Measurements from ENCODE around the gene ZNF853.

DNA sequence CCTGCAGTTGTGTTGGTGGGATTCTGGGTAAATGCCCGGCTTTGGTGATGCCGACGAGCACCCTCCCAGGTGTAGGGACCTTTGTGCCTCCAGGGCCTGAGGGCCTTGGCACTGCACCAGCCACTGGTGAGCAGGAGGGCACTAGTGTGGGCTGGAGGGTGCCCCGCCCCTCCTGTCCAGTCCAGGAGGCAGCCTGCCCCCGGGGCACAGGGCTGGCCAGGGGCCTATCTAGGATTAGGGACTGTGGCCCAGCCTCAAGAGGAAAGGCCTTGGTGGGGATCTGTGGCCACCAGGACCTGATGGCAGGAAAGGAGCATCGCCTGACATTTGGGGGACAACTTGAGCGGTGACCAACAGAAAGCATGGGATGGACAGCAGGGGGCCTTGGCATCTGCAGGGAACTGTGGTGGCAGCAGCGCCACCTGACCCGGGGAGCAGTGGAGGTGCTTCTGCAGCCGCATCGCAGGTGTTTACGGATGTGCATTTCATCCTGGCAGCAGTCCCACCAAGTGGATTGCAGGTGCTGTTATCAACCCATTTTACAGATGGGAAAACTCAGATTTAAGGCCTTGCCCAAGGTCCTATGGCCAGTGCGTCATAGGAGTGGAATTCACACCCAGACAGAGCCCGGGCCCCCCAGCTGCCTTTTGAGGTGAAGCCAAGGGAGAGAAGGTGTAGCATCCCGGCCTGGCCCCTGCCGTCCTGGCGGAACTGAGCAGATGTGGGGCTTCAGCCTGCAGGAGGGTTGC is 32.8 kb downstream of the ZNF853 start:
- no peak for TF ChIP-seq POLR2A (IDR thresholded peaks at IDR 0.05; ENCODE audit: control extremely low read depth in 1 of 2, low read depth in 2 of 2, low read length in 2 of 2)
- TF ChIP-seq, protein P1, sequence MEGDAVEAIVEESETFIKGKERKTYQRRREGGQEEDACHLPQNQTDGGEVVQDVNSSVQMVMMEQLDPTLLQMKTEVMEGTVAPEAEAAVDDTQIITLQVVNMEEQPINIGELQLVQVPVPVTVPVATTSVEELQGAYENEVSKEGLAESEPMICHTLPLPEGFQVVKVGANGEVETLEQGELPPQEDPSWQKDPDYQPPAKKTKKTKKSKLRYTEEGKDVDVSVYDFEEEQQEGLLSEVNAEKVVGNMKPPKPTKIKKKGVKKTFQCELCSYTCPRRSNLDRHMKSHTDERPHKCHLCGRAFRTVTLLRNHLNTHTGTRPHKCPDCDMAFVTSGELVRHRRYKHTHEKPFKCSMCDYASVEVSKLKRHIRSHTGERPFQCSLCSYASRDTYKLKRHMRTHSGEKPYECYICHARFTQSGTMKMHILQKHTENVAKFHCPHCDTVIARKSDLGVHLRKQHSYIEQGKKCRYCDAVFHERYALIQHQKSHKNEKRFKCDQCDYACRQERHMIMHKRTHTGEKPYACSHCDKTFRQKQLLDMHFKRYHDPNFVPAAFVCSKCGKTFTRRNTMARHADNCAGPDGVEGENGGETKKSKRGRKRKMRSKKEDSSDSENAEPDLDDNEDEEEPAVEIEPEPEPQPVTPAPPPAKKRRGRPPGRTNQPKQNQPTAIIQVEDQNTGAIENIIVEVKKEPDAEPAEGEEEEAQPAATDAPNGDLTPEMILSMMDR (IDR thresholded peaks at IDR 0.05; ENCODE audit: control extremely low read depth in 1 of 3, insufficient read depth in 1 of 3, low read depth in 1 of 3, low read length in 3 of 3) = no peak
- TF ChIP-seq TAF1 (IDR thresholded peaks at IDR 0.05; ENCODE audit: low read depth, low read length) = no peak
- TF ChIP-seq EZH2 (IDR thresholded peaks at IDR 0.05; ENCODE audit: low read depth, low read length, severe bottlenecking) = no peak
- no peak for TF ChIP-seq POLR2AphosphoS5 (IDR thresholded peaks at IDR 0.05; ENCODE audit: low read depth, low read length)
- TF ChIP-seq MAFK (IDR thresholded peaks at IDR 0.05; ENCODE audit: low read depth, low read length) = no peak
- TF ChIP-seq, protein P2, sequence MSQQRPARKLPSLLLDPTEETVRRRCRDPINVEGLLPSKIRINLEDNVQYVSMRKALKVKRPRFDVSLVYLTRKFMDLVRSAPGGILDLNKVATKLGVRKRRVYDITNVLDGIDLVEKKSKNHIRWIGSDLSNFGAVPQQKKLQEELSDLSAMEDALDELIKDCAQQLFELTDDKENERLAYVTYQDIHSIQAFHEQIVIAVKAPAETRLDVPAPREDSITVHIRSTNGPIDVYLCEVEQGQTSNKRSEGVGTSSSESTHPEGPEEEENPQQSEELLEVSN (IDR thresholded peaks at IDR 0.05) = no peak
